K562 (cell line): ENCODE data around the gene PRPF6. TPM values are rescaled to one million over a fixed set of nuclear protein-coding genes. Genes with fewer than 3 reads are reported as not detected.

Experiments
- CUX1 ChIP-seq: fragments of 200-800 bp; sonication (Bioruptor generic); IDR thresholded peaks from 2 replicates; pipeline ENCODE4 v1.6.1; 2016; ENCODE audit warnings: missing genetic modification characterization, missing compliant biosample characterization
- CXXC5 ChIP-seq: fragments of 250-450 bp; sonication (Bioruptor Pico); IDR thresholded peaks from 2 replicates; pipeline ENCODE4 v1.8.0; 2022; ENCODE audit warnings: inconsistent platforms, mild to moderate bottlenecking, moderate library complexity
- E2F6 ChIP-seq, 2 experiments: IDR thresholded peaks; 2 replicates each; pipeline ENCODE4 v1.6.1; 2011; ENCODE audit warnings: borderline replicate concordance in 1 of 2, control low read depth in 1 of 2, low read depth in 1 of 2, low read length in 1 of 2, mild to moderate bottlenecking in 1 of 2, mixed read lengths in 1 of 2, moderate library complexity in 1 of 2; ENCODE audit not compliant: insufficient read depth in 1 of 2, insufficient read length in 1 of 2, poor library complexity in 1 of 2, severe bottlenecking in 1 of 2; ENCODE audit errors: extremely low read depth in 1 of 2
- E2F8 ChIP-seq: fragments of 450-650 bp; IDR thresholded peaks from 2 replicates; pipeline ENCODE4 v1.7.1; 2018; ENCODE audit warnings: mild to moderate bottlenecking, low read depth; ENCODE audit not compliant: partially characterized antibody
- EGR1 ChIP-seq: fragments of 450-650 bp; conservative IDR thresholded peaks from 2 replicates; pipeline ENCODE4 v1.6.1; 2017; ENCODE audit warnings: mild to moderate bottlenecking
- EP400 ChIP-seq: fragments of 450-650 bp; IDR thresholded peaks from 2 replicates; pipeline ENCODE4 v1.6.1; 2017; ENCODE audit warnings: antibody characterized with exemption, mild to moderate bottlenecking, moderate library complexity
- HCFC1 ChIP-seq: IDR thresholded peaks from 2 replicates; pipeline ENCODE4 v1.6.1; 2012; ENCODE audit warnings: low read depth, low read length, improper control_type of control experiment
- MTA3 ChIP-seq: fragments of 450-650 bp; formaldehyde crosslinking; IDR thresholded peaks from 2 replicates; pipeline ENCODE4 v1.6.1; 2017; ENCODE audit warnings: mild to moderate bottlenecking, borderline replicate concordance
- SP1 ChIP-seq: sonication (generic); formaldehyde crosslinking; IDR thresholded peaks from 2 replicates; pipeline ENCODE4 v1.8.1; 2022; ENCODE audit warnings: mild to moderate bottlenecking, missing genetic modification reagents
- TEAD1 ChIP-seq, 2 experiments: fragments of 450-650 bp in 1 of 2; sonication (generic) in 1 of 2; formaldehyde crosslinking; IDR thresholded peaks; 2 replicates each; pipeline versions ENCODE4 v1.4.0 to v1.8.0; 2020 to 2022; ENCODE audit warnings: mild to moderate bottlenecking in 2 of 2, missing genetic modification reagents in 1 of 2
- TSC22D4 ChIP-seq: fragments of 450-650 bp; IDR thresholded peaks from 2 replicates; pipeline ENCODE4 v1.6.1; 2016; ENCODE audit warnings: missing genetic modification characterization, missing biosample characterization, control low read depth
- ZC3H8 ChIP-seq: fragments of 450-650 bp; IDR thresholded peaks from 2 replicates; pipeline ENCODE4 v1.6.1; 2017
- ZNF518B ChIP-seq: fragments of 250-450 bp; sonication (Bioruptor Pico); IDR thresholded peaks from 2 replicates; pipeline ENCODE4 v1.5.0; 2021; ENCODE audit warnings: mild to moderate bottlenecking, moderate library complexity
- polyA plus RNA-seq, 8 experiments: library from polyadenylated mRNA; depleted of rRNA in 4 of 8; stranded (reverse) in 5 of 8; unstranded in 3 of 8; fragments of >200 nt; fragmentation: Nextera tagmentation in 2 of 8; fragmentation: Illumina TruSeq in 1 of 8; extraction: Ambion mirVana in 2 of 8; extraction: Trizol in 1 of 8; gene quantifications; 2 replicates each; pipeline versions ENCODE4 v1.2.1 to v1.2.3, GENCODE V29; 2011 to 2014; ENCODE audit warnings: inconsistent platforms in 1 of 8, missing spikeins in 1 of 8
- total RNA-seq, 7 experiments: library from RNA; depleted of rRNA in 6 of 7; stranded (reverse); fragments of >200 nt in 6 of 7; fragmentation: Illumina TruSeq in 2 of 7; extraction: Trizol in 2 of 7; gene quantifications; 2 replicates each; pipeline versions ENCODE4 v1.2.1 to v1.2.3, GENCODE V29; 2011 to 2021; ENCODE audit warnings: low replicate concordance in 1 of 7

Gene PRPF6
- total and polyA plus RNA-seq, 9 of the 15 experiments (the other 6 are each of a cell fraction or from before 2014, with no cell fraction given) = 4.2 to 83.2 (median 59.9) TPM

- TF ChIP-seq ZNF518B (no peak), EP400 (no peak), SP1 (peak; percentile 55), E2F8 (no peak), EGR1 (peak; percentile 70), TSC22D4 (tag) (no peak), E2F6 (IDR thresholded peaks at IDR 0.05; ENCODE audit: borderline replicate concordance in 1 of 2, extremely low read depth in 1 of 2, insufficient read depth in 1 of 2, insufficient read length in 1 of 2, low read depth in 1 of 2, low read length in 1 of 2, poor library complexity in 1 of 2, severe bottlenecking in 1 of 2) (peak in 1 of 2 experiments; percentile 65), CUX1 (no peak), CXXC5 (CRISPR knock-in tag) (0 out of 2 replicates have a peak, but pooled peaks have one; percentile 38), HCFC1 (no peak), ZC3H8 (no peak), MTA3 (0 out of 2 replicates have a peak, but pooled peaks have one; percentile 37), TEAD1 (CRISPR knock-in tag; IDR thresholded peaks at IDR 0.05) (no peak)
Observed at GRCh38 chr20:63969838-63970713, 10.9 kb upstream of the PRPF6 start, which contains the start of gene ZNF512B (continued).
